DOHH2 (cell line): ENCODE measurements around the gene MAPK7.

ENCODE experiments used
- EZH2phosphoT487 ChIP-seq: fragments of 200-600 bp; sonication (generic); IDR thresholded peaks from 2 replicates; pipeline ENCODE4 v1.6.1; 2017; ENCODE audit warnings: borderline replicate concordance, mild to moderate bottlenecking, antibody characterized with exemption, low read length, moderate library complexity, mixed read lengths
- TF ChIP-seq, protein P1 (sequence below): fragments of 200-600 bp; sonication (generic); IDR thresholded peaks from one replicate; pipeline ENCODE4 v1.5.1; 2014; ENCODE audit warnings: antibody characterized with exemption, mild to moderate bottlenecking, low read depth, low read length; ENCODE audit not compliant: poor library complexity, severe bottlenecking

DNA sequence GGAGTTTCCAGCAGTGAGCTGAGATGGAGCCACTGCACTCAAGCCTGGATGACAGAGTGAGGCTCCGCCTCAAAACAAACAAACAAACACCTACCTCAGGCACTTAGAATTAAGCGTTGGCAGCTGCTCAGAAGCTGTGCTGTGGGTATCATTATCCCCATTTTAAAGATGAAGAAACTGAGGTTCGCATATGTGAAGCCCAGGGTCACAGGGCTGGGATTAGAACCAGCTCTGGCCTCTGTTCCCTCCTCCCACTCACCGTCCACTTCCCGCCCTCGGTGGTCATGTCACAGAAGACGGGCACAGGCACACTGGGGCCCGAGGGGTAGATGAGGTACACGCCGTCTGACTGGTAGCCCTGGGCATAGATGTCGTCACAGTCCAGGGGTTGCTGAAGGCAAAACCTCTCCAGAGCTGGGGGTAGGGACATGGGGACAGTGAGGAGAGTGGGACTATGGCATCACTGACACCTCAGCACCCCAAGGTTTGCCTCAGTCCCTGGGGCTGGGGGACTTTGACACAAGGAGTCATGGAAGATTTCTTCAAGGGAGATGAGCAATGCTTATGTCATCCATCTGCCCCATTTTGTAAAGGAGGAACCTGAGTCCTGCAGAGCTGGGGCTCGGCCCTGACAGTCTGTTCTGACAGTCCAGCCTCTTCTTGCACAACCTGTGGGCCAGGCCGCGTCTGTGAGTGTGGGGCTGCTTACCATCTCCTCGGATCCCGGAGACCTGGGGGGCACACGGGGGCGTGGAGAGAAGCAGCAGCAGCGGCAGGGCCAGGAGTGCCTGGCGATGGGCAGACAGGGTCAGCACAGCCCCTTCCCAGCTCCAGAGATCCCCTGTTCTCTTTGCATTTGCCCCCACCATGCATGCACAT is 8.0 kb downstream of the MAPK7 start:
- no peak for TF ChIP-seq EZH2phosphoT487
- TF ChIP-seq, protein P1, sequence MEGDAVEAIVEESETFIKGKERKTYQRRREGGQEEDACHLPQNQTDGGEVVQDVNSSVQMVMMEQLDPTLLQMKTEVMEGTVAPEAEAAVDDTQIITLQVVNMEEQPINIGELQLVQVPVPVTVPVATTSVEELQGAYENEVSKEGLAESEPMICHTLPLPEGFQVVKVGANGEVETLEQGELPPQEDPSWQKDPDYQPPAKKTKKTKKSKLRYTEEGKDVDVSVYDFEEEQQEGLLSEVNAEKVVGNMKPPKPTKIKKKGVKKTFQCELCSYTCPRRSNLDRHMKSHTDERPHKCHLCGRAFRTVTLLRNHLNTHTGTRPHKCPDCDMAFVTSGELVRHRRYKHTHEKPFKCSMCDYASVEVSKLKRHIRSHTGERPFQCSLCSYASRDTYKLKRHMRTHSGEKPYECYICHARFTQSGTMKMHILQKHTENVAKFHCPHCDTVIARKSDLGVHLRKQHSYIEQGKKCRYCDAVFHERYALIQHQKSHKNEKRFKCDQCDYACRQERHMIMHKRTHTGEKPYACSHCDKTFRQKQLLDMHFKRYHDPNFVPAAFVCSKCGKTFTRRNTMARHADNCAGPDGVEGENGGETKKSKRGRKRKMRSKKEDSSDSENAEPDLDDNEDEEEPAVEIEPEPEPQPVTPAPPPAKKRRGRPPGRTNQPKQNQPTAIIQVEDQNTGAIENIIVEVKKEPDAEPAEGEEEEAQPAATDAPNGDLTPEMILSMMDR, result no peak
